Measurements from ENCODE around the gene GABRA6. TPM values are rescaled to one million over a fixed set of nuclear protein-coding genes. Genes with fewer than 3 reads are reported as not detected.

GABRA6 gene
- total RNA-seq, 1 donor from 2014 or later, result under 0.01 TPM

DNA sequence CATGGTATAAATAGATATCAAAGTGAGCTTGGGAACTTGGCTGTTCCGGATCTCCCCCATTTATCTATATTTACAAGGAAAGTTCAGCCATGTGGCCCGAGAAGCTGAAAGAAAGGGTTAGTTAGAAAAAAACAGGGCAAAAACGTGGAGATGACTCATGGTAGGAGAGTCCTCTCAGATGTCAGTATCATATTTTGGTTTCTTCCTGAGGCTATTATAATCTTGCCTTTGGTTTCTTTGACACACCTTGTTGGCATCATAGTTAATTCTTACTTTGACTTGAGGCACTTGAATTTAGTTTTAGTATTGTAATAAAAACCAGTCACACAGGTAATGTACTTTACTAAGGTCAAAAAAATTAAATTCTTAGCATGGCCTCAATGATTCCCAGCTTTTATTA, 59.9 kb downstream of the GABRA6 start:
- no peak for FAIRE-seq

DNA sequence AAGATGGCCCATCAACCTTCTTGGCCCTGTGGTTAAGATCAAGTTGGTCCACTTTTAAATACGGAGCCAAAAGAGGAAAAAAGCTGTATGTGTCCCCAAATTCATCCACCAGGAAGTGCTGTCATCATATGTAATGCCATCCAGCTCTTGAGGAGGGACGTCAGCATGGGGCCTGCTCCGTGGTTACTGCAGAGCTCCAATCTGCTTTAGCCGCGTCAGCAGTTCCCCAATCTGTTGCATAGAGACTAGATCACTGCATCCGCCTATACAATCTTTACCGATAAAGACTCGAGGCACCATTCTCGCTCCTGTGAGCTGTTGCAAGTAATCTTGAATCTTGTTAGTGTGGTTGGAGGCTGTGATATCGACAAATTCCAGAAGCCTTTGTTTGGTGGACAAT, 65.7 kb downstream of the GABRA6 start:
- FAIRE-seq (no peak), DNase-seq (ENCODE audit: low spot score in 2 of 2) (no peak)

More for the DNA sequence above, 59.9 kb downstream of the GABRA6 start:
- no peak for DNase-seq (ENCODE audit: low spot score in 2 of 2)

Other genes starting within 250 kb of the GABRA6 start
- 71.7 TPM for gene GABRB2, start 139.0 kb upstream of the GABRA6 start, total RNA-seq
- gene GABRA1, start 162.4 kb downstream of the GABRA6 start, total RNA-seq, result 29.8 TPM

All from frontal cortex (tissue), 4 donors.